Neutrophil (primary cell): ENCODE measurements around the gene PFN1.

Source experiments
- H3K27ac ChIP-seq: fragments of 200-600 bp; sonication (generic); 2 replicates; pipeline ENCODE4 v1.5.1; 2016; ENCODE audit warnings: mild to moderate bottlenecking, moderate library complexity
- H3K27me3 ChIP-seq: fragments of 200-600 bp; sonication (generic); 2 replicates; pipeline ENCODE4 v1.6.0; 2016; ENCODE audit warnings: mild to moderate bottlenecking
- H3K36me3 ChIP-seq: fragments of 200-600 bp; sonication (generic); 2 replicates; pipeline ENCODE4 v1.5.1; 2017
- H3K4me1 ChIP-seq, 2 experiments: fragments of 200-600 bp in 1 of 2; sonication (generic) in 1 of 2; 1 replicate in 1 of 2; 2 replicates in 1 of 2; pipeline versions ENCODE4 v1.5.1 to v1.6.1; 2013 to 2016; ENCODE audit warnings: low read depth in 1 of 2, low read length in 1 of 2, mild to moderate bottlenecking in 1 of 2, moderate library complexity in 1 of 2; ENCODE audit not compliant: control insufficient read depth in 1 of 2, insufficient read depth in 1 of 2
- H3K4me3 ChIP-seq, 2 experiments: fragments of 200-600 bp in 1 of 2; sonication (generic) in 1 of 2; 1 replicate in 1 of 2; 2 replicates in 1 of 2; pipeline ENCODE4 v1.5.1; 2013 to 2016; ENCODE audit warnings: low read depth in 1 of 2, low read length in 1 of 2, mild to moderate bottlenecking in 1 of 2, moderate library complexity in 1 of 2
- H3K9me3 ChIP-seq: fragments of 200-600 bp; sonication (generic); 2 replicates; pipeline ENCODE4 v1.5.1; 2016
- CTCF ChIP-seq: fragments of 200-600 bp; sonication (generic); IDR thresholded peaks from 2 replicates; pipeline ENCODE4 v1.5.1; 2016; ENCODE audit warnings: antibody characterized with exemption

PFN1 gene

GRCh38 chr17:4938688-4939545, 9.4 kb downstream of the PFN1 start:
- Histone ChIP-seq H3K9me3 (no peaks in the 10 kb centered on the region), H3K27me3 (peaks cover 7% of the 10 kb centered on the region), H3K36me3 (peaks cover 47% of the 10 kb centered on the region), H3K4me1 (peaks cover 58 to 66% of the 10 kb centered on the region in 2 experiments), H3K4me3 (peak overlapping the region; percentile 83 to 99), H3K27ac (peak overlapping the region; percentile 96)
- no peak for TF ChIP-seq CTCF

GRCh38 chr17:4938069-4938491, 10.2 kb downstream of the PFN1 start:
- no peak for TF ChIP-seq CTCF
- Histone ChIP-seq H3K27ac (peak overlapping the region; percentile 96), H3K9me3 (no peaks in the 10 kb centered on the region), H3K27me3 (peaks cover 15% of the 10 kb centered on the region), H3K4me1 (peaks cover 51 to 66% of the 10 kb centered on the region in 2 experiments), H3K4me3 (no peak overlapping the region), H3K36me3 (peaks cover 41% of the 10 kb centered on the region)

GRCh38 chr17:4937553-4937952, 10.8 kb downstream of the PFN1 start:
- Histone ChIP-seq H3K4me1 (peaks cover 46 to 61% of the 10 kb centered on the region in 2 experiments), H3K27ac (peak overlapping the region; percentile 27), H3K27me3 (peaks cover 16% of the 10 kb centered on the region), H3K4me3 (no peak overlapping the region), H3K9me3 (no peaks in the 10 kb centered on the region), H3K36me3 (peaks cover 35% of the 10 kb centered on the region)
- TF ChIP-seq CTCF = no peak

- Histone ChIP-seq H3K27ac (no peak overlapping the region), H3K9me3 (no peaks in the 10 kb centered on the region), H3K4me3 (no peak overlapping the region), H3K27me3 (peaks cover 16% of the 10 kb centered on the region), H3K4me1 (peaks cover 35 to 56% of the 10 kb centered on the region in 2 experiments), H3K36me3 (peaks cover 28% of the 10 kb centered on the region)
- no peak for TF ChIP-seq CTCF
Observed at GRCh38 chr17:4936436-4936835, 11.9 kb downstream of the PFN1 start.

- H3K4me3 ChIP-seq = no peak overlapping the region
- no peak overlapping the region for H3K27ac ChIP-seq
- no peak for TF ChIP-seq CTCF
- H3K27me3 ChIP-seq = peaks cover 16% of the 10 kb centered on the region
- H3K36me3 ChIP-seq = peaks cover 31% of the 10 kb centered on the region
- H3K9me3 ChIP-seq = no peaks in the 10 kb centered on the region
- H3K4me1 ChIP-seq = peaks cover 27 to 48% of the 10 kb centered on the region in 2 experiments
Observed at GRCh38 chr17:4935650-4936049, 12.7 kb downstream of the PFN1 start.
